ENCODE measurements around the gene TSEN2.

DNA sequence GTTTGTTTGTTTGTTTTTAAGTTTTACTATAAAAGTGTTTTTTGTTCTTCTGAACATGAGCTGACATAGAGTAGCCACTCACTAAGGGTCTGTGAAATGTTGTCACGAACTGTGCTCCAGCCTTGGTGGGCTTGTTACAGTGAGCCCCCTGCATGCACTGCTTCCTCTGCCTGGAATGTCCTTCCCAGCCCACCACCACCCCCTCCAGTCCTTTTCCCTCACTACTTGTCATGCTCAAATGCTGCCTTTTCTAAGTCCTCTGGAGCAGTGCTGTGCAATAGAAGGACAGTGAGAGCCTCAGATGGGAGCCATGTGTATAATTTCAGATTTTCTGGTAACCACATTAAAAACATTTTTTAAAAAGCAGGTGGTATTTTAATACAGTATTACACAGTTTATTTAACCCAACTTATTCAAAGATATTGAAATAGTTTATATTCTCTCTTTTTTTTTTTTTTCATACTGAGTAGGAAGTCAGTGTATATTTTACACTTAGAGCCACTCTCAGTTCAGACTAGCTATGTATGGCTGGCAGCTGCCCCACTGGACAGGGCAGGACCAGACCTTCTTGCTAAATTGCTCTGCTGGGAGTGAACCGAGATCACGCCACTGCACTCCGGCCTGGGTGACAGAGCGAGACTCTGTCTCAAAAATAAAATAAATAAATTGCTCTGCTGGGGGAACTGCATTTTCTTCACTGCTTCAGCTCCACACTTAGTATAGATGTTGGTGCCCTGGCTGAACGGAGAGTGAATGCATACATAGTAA, 34.2 kb downstream of the TSEN2 start:
- TF ChIP-seq EZH2 (IDR thresholded peaks at IDR 0.05; ENCODE audit: low read length) = no peak
- TF ChIP-seq, protein P1, sequence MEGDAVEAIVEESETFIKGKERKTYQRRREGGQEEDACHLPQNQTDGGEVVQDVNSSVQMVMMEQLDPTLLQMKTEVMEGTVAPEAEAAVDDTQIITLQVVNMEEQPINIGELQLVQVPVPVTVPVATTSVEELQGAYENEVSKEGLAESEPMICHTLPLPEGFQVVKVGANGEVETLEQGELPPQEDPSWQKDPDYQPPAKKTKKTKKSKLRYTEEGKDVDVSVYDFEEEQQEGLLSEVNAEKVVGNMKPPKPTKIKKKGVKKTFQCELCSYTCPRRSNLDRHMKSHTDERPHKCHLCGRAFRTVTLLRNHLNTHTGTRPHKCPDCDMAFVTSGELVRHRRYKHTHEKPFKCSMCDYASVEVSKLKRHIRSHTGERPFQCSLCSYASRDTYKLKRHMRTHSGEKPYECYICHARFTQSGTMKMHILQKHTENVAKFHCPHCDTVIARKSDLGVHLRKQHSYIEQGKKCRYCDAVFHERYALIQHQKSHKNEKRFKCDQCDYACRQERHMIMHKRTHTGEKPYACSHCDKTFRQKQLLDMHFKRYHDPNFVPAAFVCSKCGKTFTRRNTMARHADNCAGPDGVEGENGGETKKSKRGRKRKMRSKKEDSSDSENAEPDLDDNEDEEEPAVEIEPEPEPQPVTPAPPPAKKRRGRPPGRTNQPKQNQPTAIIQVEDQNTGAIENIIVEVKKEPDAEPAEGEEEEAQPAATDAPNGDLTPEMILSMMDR (optimal IDR thresholded peaks at IDR 0.05 in 1 of 3, IDR thresholded peaks at IDR 0.05 in 1 of 3, conservative IDR thresholded peaks at IDR 0.05 in 1 of 3; ENCODE audit: extremely low read depth in 1 of 3, insufficient read depth in 2 of 3, low read length in 3 of 3) = no peak

Data from keratinocyte (primary cell).